Measurements from ENCODE around the gene TMIGD3. TPM values are rescaled to one million over a fixed set of nuclear protein-coding genes. Genes with fewer than 3 reads are reported as not detected.

The TMIGD3 gene
- not detected in 2 replicates for total RNA-seq

GRCh38 chr1:111503585-111504060 is at the start of gene TMIGD3, which contains the start of gene ADORA3:
Gene TMIGD3, minus strand, starts transcription at chr1:111503633. Its CDS starts 279 bp downstream, at chr1:111503354.
Gene ADORA3, minus strand, starts transcription at chr1:111503633. Its CDS starts 279 bp downstream, at chr1:111503354.

GRCh38 chr1:111448918-111449702 is 54.3 kb downstream of the TMIGD3 start, which contains the start of the genes ATP5PB and WDR77:
Gene ATP5PB, plus strand, starts transcription at chr1:111449464. Its CDS starts 78 bp downstream, at chr1:111449542.
Gene WDR77, minus strand, starts transcription at chr1:111449256. Its CDS starts 87 bp downstream, at chr1:111449169.

Other genes with a start within 250 kb of the TMIGD3 start
- under 0.01 TPM in 1 of 2 replicates, not detected in the other for gene CHIA, start 212.8 kb downstream of the TMIGD3 start, total RNA-seq
- gene OVGP1, start 75.9 kb downstream of the TMIGD3 start, total RNA-seq = 0.59 and 0.88 TPM in 2 replicates
- 36.8 and 59.0 TPM in 2 replicates for gene WDR77, start 54.4 kb downstream of the TMIGD3 start, total RNA-seq
- gene ATP5PB, start 54.2 kb downstream of the TMIGD3 start, total RNA-seq = 233 and 280 TPM in 2 replicates
- gene C1orf162, start 29.6 kb downstream of the TMIGD3 start, total RNA-seq = 0.23 and 0.30 TPM in 2 replicates
- gene ADORA3, start within 50 bp of the TMIGD3 start, total RNA-seq = not detected in 2 replicates
- gene RAP1A, start 116.2 kb upstream of the TMIGD3 start, total RNA-seq = 25.8 and 37.7 TPM in 2 replicates
- 1.2 and 4.7 TPM in 2 replicates for gene INKA2, start 235.8 kb upstream of the TMIGD3 start, total RNA-seq

Measured in smooth muscle cell of the umbilical artery (primary cell).